ENCODE results near the gene EVL.

Gene EVL

DNA sequence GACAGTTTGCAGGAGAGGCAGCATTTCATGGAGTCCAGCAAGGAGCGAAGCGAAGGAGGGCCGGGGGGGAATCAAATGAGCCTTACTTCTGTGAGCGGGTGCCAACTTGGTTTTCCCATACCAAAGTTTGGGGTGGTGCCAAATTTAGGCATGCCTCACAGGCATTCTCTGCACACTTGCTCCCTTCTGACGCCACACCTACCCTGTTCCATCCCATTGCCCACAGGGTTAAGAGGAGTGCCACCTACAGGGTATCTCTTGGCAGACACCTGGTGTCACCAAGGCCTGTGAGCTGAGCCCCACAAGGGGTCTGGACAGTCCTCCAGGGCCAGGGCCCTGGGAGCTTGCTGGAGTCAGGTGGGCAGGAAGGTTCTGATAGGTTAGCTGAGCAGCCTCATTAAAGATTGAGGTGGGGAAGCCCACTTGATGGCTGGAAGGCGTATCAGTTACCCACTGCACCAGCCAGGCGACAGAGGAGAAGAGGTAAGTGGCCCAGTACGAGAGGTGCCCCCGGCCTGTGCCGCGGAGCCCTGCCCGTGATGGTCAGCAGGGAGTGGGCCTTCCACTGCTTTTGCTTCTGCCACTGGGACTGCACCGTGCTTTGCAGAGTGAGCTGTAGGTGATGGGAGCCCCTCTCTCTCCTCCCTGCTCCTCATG lies 49.0 kb downstream of the EVL start:
- DNase-seq = no peak

DNA sequence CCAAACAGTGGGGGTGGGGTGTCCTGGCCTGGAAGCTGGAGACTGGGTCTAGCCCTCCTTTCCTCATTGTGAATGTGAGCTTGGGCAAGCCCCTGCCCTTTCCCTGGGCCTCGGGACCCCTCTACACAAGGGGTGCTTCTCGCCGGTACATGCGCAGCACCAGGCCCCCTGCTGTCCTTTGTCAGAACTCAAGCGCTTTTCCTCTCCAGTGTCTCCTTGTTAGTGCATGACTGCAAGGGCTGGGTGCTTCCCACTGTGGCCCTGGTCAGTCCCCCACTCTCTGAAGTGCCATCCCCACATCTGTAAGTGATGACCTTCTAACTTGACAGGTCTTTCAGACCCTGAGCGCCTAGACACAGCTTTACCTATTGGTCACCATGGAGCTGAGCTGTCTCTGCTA lies 50.0 kb downstream of the EVL start:
- DNase-seq = no peak

DNA sequence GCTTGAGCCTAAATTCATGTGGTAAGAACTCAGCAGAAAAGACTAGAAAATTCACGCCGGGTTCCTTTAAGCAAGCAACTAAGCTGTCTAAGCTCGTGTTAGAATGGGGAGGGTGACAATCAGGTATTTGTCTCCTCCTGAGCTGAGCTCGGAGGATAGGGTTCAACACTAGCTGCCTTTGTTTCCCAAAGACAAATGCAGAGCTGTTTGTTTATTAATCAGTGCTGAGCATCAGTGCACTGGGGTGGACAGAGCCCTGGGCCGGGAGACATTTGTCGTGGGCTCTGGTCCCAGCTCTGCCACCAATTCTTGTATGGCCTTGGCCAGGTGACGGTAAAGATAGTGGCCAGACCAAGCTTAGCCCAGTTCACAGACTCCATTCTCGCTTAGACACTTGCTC lies 50.5 kb downstream of the EVL start:
- no peak for DNase-seq

DNA sequence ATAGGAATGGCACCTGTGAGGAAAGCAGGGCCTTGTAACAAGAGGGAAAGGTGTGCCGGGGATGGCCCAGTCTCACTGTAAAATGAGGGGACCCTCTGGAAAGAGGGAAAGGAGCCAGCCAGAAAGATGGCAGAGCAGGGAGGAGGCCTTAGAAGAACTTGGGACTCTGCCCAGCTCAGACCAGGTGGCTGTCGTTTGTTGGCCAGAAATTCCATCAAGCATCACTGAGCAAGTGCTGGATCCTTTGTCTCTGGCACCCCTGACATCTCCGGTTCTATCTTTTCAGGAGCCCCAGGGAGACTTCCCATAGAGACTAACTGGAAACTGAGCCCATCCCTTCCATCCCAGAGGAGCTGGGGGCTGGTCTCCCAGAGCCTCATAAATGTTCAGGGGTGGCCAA lies 50.9 kb downstream of the EVL start:
- DNase-seq = no peak

DNA sequence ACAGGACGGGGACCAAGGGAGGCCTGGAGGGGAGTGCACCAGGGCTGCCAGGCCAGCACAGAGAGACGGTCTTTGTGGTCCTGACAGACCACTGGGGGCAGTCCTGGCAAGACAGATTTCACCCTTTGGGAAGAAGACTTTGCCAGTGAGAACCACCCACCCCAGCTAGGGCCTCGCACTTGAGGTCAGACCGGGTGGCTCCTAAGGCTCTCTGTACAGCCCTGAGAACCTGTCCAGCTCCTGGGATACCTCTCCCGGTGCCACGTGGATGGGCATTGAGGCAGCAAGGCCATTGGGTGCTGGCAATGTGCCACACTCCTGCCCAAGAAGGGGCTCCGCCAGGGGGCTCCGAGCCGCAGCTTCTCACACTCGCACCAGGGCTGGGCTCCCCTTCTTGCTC lies 51.8 kb downstream of the EVL start:
- no peak for DNase-seq

DNA sequence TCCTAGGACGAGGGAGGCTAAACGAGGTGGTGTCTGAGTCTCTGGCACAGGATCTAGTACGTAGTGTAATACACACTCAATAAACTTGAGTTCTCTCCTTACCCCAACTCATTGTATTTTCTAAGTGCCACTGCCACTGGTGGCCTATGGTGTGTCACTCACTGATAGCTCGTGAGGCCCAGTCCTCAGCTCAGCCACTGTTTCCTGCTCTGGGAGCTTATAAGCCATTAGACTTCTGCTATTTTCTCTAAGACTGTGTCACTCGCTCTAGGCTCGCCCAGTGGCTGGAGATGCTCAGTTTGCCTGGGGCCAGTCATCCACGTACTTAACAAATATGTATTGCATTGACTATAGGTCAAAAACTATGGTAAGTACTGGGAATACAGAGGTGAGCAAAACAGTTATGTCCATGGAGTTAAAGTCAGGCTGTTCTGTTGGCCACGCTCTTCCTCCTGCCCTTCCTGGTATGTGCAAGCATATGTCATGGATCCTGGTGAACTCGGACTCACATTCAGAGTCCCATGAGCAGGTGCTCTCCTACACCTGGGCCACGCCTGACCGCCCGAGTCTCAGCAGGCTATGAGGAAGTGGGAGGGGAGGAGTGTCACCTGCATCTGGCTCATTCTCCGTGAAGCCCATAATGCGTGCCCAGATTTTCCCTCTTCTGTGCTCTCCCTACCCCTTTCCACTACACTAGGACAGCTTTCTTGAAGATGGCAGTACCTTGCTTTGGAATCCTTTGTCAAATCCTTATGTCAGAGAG lies 52.6 kb downstream of the EVL start:
- DNase-seq = peak; percentile 23

DNA sequence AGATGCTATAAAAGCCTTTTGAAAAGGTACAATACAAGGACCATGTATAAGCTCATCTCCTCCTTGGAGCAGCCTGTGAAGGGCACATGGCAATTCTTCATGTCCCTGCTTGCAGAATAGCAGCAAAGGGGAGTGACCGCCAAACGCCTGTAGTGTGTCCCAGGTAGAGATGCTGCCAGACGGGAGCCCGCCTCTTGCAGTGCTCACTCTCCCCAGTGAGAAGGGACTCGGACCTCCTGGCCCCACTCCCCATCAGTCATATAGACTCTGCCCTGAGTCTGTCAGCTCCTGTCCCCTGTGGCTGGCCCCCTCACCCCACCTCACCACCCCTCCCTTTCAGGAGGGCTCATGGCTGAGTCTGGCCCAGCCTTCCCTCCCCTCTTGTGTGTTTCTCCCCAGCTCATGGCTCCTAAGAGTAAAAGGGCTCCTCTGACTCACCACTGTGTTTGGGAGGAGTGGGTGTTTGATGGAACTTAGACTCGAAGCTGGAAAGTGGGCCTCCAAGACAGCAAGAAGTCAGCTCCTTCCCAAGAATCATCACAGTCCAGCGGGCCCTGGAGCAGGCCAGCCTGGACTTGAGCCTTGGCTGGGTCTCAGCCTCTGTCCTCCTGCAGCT lies 53.3 kb downstream of the EVL start:
- DNase-seq = no peak

DNA sequence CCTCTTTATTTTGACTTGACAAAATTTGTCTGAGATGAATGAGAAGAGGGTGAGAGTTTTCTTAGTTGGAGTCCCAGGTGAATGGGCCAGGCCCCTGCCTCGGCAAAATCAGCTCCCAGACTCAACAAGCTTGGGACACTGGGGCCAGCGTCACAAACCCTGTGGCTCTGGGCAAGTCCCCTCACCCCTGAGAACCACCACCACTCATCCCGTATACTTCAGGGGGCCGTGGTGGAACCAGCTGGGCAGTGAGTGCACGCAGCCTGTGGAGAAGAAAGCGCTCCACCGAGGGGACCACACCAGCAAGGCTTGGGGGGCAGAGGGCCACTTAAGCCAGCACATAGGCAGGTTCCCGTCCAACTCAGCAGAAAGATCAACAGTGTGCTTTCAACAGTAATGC lies 54.0 kb downstream of the EVL start:
- no peak for DNase-seq

DNA sequence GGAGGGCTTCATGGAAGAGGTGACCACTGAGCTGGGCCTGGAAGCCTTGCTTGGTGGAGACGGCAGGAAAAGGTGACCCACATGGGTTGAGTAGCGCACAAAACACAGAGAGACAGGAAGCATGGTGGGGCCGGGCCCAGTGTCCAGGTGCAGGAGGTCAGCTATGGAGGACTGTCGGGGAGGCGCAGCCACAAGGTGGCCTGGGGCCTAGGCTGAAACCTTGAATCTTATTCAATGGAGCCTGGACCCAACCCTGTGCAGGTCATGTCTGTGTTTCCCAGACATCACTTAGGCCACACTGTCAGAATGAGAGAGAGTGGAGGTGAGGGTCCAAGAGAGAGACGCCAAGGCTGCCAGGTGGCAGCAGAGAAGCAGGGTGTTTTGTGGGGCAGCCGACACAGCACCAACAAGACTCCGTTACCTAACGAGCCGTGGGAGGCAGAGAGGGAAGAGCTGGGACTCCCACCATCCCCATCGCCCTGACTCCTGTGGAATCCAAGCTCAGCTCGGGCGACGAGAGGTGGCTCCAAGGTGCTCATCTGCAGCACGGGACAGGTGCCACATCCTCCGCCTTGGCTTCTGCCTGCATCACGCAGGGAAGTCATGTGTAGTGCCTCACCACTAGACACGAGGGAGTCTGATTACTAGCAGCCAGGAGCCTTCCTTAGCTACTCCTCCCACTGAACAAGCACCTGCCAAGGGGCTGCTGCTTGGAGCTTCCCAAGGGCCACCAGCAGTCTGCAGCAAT lies 55.5 kb downstream of the EVL start:
- DNase-seq = no peak

DNA sequence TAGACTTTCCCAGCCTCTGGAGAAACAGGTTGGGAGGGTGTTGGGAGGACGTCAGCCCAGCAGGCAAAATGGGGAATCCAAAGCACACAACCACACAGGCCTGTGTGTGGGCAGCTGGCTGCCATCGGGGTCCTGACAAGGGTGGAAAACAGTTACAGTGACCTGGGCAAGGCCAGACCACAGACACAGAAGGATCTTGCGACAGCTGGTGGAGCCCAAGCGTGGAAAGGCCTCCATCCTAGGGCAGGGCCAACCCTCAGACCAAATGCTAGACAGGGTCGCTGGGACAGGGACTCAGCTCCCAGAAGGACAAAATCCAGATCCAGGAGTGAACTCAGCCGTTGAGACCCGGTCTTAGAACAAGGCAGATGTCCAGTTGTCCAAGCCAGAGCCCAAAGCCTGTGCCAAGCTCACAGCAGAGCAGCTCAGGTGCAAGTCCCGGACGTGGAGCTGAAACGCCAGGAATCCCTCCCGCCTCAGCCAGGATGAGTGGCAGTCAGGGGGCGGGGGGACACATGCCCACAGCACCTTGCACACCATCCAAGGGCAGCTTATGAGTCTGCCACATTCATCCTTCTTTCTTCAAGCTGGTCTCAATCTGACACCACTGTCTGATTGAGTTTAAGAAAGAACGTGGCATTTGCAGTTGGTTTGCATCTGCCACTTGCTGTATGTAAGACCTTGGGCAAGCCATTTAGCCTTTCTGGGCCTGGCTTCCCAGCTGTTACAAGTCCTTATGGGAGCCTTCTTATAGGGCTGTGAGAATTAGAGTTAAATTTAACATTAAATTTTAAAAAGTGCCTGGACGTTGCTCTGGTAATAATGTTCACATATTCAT lies 56.6 kb downstream of the EVL start:
- DNase-seq = no peak

DNA sequence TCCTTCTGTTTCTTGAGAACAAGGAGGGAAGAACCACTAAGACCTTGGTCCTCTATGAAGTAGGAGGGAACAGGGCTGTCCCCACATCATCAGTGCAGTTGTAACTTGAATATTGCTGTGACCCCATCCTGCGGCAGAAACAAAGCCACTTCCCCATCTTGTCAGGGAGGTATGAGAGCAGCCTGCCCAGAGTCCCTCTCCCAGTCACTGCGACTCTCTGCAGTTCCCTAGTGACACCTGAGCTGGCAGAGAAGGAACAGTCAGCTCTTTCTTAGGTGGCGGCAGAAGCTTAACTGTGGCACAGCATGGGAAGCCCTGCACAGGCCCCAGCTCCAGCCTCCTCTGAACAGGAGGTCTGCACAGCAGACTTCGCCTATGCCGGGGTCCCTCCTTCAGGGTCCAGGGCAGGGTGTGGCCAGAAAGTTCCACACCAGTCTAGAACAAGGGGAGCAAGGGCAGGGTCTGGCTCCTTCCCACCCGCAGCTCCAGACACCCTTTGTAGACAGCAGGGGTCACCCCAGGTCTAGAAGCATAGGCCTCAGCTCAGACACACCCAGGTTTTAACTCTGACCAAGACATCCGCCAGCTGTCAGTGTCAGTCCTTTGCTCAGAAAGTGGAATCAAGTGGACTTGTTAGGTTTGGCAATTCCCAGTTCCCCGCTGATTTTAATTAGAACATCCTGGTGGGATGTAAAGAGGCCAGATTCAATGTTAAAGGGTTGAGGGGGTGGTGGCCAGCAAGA lies 57.4 kb downstream of the EVL start:
- no peak for DNase-seq

DNA sequence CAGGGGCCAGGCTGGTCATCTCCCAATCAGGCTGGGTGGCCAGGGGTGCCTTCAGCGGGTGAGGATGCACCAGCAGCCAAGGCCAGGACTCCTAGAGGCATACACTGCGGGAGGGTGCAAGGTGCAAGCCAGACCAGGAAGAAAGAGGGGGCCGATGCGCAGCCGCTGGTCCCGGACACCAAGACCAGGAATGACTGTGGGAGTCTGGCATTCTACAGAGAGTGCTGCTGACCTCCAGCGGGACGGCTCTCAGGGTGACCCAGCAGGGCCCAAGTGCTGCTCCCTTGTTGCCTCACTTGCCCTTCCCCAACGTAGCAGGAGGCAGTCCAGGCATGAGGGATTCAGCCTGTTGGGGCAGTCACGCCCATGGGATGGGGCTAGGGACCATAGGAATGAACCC lies 58.4 kb downstream of the EVL start:
- no peak for DNase-seq

DNA sequence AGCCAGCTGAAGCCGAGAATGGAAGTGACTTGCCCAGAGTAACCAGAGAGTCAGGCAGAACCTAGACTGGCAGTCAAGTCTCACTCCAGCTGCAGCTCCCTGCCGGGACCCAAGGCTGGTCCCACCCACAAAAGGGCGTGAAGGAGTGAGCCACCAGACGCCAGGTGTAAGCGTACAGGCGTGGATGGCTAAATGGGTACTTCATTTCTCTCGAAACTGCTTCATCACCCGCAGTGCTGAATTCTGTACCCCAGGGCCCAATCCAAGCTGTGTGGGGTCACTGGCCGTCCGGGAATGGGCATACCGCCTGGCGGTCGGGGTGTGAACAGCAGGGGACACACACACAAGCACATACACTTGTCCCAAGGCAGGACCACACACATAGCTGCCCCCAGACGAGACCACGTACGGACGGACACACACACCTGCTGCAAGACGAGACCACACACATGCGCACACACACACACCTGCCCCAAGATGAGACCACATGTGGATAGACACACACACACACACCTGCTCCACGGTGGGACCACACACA lies 59.4 kb downstream of the EVL start:
- DNase-seq = no peak

DNA sequence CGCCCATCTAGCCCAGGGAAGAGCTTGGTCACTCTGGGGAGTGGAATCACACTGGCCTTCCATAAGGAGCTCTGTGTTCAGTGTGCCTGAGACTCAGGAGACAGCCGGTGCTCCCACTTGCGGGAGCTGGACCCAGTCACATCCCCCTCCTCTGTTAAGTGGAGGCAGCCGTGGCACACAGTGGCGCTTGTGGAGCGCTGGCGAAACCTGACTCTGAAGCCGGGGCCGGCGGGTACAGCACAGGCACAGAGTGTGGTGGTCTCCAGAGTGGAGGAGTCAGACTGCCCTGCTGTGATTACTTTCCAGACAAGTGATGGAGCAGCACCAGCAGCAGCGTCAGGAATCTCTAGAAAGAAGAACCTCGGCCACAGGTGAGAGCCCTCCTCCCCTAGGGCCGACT lies 61.2 kb downstream of the EVL start:
- DNase-seq = no peak

DNA sequence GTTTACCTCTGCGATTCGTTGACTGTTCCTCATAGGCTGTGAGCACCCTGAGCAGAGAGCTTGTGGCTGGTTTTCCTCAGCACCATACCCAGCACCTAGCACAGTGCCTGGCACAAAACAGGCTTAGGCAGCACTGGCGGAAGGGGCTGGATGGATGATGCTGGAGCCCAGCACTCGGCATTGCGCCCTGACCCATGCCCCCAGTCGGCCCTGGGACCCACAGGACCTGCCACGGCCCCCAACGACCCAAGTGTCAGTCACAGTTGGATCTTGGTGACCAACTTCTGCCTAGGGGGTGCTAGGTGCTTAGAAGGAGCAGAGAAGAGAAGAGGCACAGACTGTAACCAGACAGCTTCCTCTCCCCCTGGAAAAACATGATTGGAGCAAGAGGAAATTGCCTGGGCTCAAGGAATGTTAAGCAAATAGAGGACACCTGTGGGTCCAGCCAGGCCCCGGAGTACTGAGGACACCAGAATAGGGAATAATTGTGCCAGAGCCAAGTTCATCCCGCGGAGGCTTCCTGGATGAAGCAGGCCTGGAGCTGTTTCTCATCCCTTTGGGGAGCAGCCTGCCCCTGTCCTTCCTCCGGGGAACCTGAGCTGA lies 62.7 kb downstream of the EVL start:
- no peak for DNase-seq

DNA sequence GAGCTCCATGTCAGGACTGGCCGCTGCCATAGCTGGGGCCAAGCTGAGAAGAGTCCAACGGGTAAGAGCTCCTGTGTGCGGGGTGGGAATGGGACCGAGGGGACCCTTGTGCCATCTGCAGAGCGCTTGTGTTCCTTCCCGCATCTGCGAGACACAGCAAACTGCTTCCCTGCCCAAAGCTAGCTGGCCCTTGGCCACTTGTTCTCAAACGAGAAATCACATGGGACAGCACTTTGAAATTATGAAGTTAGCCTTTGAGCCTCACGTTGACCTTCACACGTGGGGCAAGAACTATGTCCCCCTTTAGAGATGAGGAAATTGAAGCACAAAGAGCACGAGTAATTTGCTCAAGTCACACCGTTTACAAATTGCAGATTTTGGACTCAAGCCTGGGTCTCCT lies 63.5 kb downstream of the EVL start:
- no peak for DNase-seq

DNA sequence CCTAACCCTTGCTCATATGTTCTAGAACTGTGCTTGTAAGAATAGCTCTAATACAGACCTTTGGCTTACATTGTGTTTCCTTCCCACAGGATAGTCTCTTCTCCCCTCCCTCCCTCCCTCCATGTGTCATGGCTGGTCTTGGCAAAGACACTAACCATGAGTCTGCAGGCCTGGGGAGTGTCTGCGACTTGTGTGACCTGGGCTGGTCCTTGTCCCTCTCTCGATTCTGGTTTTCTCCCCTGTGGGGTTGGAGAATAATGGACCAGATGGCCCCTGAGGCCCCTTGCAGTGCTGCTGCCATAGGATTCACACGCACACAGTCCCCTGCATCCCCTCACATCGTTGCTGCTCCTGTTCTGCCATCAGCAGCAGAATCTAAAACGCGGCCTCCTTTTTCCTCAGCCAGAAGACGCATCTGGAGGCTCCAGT lies 64.0 kb downstream of the EVL start:
- no peak for DNase-seq

DNA sequence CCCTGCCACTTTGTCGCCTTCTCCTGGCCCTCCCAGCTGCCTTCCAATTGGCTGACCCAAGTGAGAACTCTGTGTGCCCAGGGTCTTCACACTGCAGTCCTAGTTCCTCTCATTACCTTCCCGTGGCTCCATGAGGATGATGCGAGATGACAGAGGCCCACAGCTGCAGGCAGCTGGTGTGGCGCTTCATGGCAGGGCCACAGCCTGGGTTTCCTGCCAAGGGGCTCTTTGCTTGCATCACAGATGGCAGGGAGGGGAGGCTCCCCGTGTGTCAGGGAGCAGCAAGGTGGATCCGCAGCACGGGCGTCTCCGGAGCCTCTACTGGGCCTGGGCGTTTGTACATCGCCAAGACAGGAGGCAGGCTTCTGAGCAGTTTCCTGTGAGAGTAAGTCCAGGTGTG lies 65.3 kb downstream of the EVL start:
- DNase-seq = no peak

DNA sequence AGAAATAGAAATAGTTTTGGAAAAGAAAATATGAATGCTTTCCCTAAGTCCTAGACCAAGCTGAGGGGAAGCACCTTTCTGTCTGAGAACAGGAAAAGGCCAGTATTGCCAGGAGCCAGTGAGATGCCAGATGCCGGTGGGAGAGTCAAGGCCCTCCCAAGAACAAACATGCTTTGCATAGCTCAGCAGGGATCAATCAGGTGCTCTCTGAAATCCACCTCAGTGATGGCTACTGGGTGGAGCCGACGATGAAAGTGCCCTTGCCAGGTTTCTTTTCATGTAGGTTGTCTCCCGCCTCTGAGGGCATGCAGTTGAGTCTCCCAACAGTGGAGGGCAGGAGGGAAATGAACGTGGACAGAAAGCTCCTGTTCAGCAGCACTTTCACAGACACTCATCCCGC lies 66.0 kb downstream of the EVL start:
- no peak for DNase-seq

DNA sequence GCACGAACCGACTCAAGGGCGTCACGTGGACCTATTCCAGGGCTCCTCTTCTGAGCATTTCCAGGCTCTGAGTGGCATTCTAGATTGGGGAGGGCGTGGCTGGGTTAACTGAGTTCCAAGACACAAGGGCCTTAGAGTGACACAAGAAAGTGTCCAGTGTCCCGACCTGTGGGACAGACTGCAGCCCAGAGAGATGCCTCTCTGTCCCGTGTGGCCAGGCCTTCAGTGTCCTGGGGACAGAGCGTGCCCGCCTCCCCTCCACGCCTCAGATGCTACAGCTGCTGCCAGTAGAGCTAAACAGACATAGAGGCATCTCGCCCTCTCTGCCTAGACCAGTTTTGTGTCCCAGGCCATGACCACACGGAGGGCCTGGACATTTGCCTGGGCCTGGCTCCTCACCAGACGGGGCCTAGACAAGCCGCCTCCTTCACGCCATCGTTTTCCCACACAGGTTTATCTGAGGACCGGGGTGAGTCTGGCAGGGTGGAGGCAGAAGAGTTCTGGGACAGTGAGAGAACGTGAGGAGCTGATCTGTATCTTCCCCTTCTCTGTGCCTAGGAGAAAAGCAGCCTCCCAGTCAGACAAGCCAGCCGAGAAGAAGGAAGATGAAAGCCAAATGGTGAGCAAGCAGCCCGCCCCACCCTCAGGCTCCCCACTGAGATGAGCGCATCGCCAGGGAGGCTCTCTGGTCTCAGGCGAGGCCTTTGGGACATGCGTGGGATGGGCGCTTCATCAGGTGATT lies 67.1 kb downstream of the EVL start:
- no peak for DNase-seq
